GM12864 (cell line): Measurements from ENCODE around the gene EVI5.

Experiments used
- DNase-seq: peaks from one replicate; pipeline ENCODE4 v3.0.0-alpha.2; 2011; ENCODE audit warnings: low read depth
- H3K4me3 ChIP-seq: 2 replicates; pipeline ENCODE4 v1.5.1; 2011; ENCODE audit warnings: mild to moderate bottlenecking, low read depth, low read length, control low read depth
- CTCF ChIP-seq: IDR thresholded peaks from 2 replicates; pipeline ENCODE4 v1.5.1; 2011; ENCODE audit warnings: low read depth, mild to moderate bottlenecking, moderate library complexity, low read length, control low read depth, inconsistent platforms; ENCODE audit errors: missing control alignments

Gene EVI5

GRCh38 chr1:92784639-92785500 is at the start of gene EVI5:
Gene EVI5 (minus strand): TSS chr1:92785108. CDS start chr1:92736546, 48,562 bp downstream.
- H3K4me3 ChIP-seq, result peak within 1 kb of the TSS; percentile 58
- no peak for TF ChIP-seq CTCF
- peak; percentile 78 for DNase-seq

GRCh38 chr1:92834617-92835016 is 49.7 kb upstream of the EVI5 start:
- peak overlapping the region; percentile 87; the same call in 1 of the 2 replicates for H3K4me3 ChIP-seq
- no peak for TF ChIP-seq CTCF
- DNase-seq, result no peak

- TF ChIP-seq CTCF, result no peak
- DNase-seq, result no peak
- H3K4me3 ChIP-seq, result peak overlapping the region; percentile 87
Observed at GRCh38 chr1:92833840-92834239, 48.9 kb upstream of the EVI5 start.

DNA sequence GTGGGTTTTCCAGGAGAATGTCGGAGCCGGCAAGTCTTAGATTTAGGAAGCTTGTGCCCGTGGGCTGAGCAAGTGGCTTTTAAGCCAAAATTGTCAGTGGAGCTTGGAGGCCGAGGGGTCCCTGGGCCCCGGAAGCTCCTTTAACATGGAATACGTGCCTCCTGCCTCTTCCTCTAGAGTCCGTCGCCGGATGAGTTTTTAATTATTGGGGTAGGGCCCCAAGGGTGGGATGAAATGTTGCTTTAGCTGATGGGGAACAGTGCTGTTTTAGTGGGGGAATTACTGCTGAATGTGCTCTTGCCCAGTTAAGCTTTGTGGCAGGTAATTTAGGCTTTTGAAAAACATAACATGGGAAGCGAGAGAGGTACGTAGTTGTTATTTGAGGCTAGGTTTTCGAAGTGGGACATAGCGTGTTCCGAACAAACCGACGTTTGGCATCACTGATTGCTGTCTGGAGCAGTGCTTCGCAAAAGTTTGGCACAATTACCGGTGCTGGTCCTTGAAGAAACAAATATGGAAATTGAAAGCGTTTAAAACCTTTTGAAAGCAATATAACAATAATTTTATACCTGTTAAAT is 47.7 kb upstream of the EVI5 start:
- DNase-seq, result no peak
- peak overlapping the region; percentile 87 for H3K4me3 ChIP-seq
- no peak for TF ChIP-seq CTCF

- H3K4me3 ChIP-seq, result peak within 1 kb of the TSS; percentile 87
- peak; percentile 97 for TF ChIP-seq CTCF
- DNase-seq, result peak; percentile 96
Observed at GRCh38 chr1:92831762-92832536, 47.0 kb upstream of the EVI5 start, which contains the start of gene RPL5. Gene RPL5 (plus strand): TSS chr1:92832040. CDS start chr1:92832115, 75 bp downstream.

GRCh38 chr1:92831368-92831761 is 46.5 kb upstream of the EVI5 start:
- no peak for DNase-seq
- no peak for TF ChIP-seq CTCF

More at GRCh38 chr1:92831368-92831761, 46.5 kb upstream of the EVI5 start:
- peak overlapping the region; percentile 87; the same call in 1 of the 2 replicates for H3K4me3 ChIP-seq
